ENCODE measurements around the gene SLU7. TPM values are rescaled to one million over a fixed set of nuclear protein-coding genes. Genes with fewer than 3 reads are reported as not detected.

Gene SLU7
- total RNA-seq, 1 donor from 2014 or later, result 48.4 TPM

DNA sequence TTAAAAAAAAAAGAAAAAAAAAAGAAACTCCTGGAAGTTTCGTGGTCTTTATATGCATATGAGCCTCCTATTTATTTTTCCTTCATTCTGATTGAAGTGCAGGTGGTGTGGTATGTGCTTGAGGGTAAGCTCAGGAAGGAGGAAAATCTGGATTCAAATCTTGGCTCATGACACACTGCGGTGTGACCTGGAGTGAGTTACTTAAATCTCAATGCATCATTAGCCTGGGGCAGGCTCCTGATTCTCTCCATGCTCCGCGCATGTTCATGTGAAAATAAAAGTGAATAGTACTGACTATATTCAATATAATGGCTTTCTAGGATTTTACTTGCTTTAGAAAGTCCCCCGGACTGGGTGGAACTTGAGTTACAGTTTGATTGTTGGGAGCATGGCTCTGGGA is 38.4 kb upstream of the SLU7 start:
- no peak for FAIRE-seq
- Mint-ChIP-seq H3K36me3 (ENCODE audit: low read depth, unreplicated experiment) (no peaks in the 10 kb centered on the region), H3K4me3 (ENCODE audit: unreplicated experiment) (no peak overlapping the region), H3K4me1 (ENCODE audit: low read depth, unreplicated experiment) (peaks cover 5% of the 10 kb centered on the region), H3K27ac (ENCODE audit: unreplicated experiment) (no peak overlapping the region), H3K27me3 (ENCODE audit: low read depth, unreplicated experiment) (peaks cover 6% of the 10 kb centered on the region), H3K9me3 (ENCODE audit: unreplicated experiment) (peaks cover 4% of the 10 kb centered on the region)
- no peak overlapping the region for H3K27ac ChIP-seq (ENCODE audit: low read depth, low read length)
- TF ChIP-seq, protein P1, sequence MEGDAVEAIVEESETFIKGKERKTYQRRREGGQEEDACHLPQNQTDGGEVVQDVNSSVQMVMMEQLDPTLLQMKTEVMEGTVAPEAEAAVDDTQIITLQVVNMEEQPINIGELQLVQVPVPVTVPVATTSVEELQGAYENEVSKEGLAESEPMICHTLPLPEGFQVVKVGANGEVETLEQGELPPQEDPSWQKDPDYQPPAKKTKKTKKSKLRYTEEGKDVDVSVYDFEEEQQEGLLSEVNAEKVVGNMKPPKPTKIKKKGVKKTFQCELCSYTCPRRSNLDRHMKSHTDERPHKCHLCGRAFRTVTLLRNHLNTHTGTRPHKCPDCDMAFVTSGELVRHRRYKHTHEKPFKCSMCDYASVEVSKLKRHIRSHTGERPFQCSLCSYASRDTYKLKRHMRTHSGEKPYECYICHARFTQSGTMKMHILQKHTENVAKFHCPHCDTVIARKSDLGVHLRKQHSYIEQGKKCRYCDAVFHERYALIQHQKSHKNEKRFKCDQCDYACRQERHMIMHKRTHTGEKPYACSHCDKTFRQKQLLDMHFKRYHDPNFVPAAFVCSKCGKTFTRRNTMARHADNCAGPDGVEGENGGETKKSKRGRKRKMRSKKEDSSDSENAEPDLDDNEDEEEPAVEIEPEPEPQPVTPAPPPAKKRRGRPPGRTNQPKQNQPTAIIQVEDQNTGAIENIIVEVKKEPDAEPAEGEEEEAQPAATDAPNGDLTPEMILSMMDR (IDR thresholded peaks at IDR 0.05; ENCODE audit: insufficient read depth, low read depth, low read length), result no peak
- no peak for TF ChIP-seq EZH2 (IDR thresholded peaks at IDR 0.05; ENCODE audit: insufficient read depth, low read length)
- no peak overlapping the region for H3K4me2 ChIP-seq (ENCODE audit: low read length)
- H3K27me3 ChIP-seq (ENCODE audit: insufficient read depth, low read length), result no peaks in the 10 kb centered on the region
- H4K20me1 ChIP-seq (ENCODE audit: insufficient read depth, low read length), result no peaks in the 10 kb centered on the region
- H3K9me3 ChIP-seq (ENCODE audit: insufficient read depth, low read depth, low read length), result no peaks in the 10 kb centered on the region
- no peaks in the 10 kb centered on the region for H3K4me1 ChIP-seq (ENCODE audit: insufficient read depth, low read length)
- DNase-seq (ENCODE audit: low read depth), result no peak
- H3K4me3 ChIP-seq (ENCODE audit: insufficient read depth, low read depth, low read length), result no peak overlapping the region
- H2AFZ ChIP-seq (ENCODE audit: low read depth, low read length), result no peak overlapping the region
- H3K36me3 ChIP-seq (ENCODE audit: insufficient read depth, low read length), result no peaks in the 10 kb centered on the region
- H3K79me2 ChIP-seq (ENCODE audit: insufficient read depth, low read length), result no peaks in the 10 kb centered on the region
- H3K9ac ChIP-seq (ENCODE audit: low read length), result no peak overlapping the region

DNA sequence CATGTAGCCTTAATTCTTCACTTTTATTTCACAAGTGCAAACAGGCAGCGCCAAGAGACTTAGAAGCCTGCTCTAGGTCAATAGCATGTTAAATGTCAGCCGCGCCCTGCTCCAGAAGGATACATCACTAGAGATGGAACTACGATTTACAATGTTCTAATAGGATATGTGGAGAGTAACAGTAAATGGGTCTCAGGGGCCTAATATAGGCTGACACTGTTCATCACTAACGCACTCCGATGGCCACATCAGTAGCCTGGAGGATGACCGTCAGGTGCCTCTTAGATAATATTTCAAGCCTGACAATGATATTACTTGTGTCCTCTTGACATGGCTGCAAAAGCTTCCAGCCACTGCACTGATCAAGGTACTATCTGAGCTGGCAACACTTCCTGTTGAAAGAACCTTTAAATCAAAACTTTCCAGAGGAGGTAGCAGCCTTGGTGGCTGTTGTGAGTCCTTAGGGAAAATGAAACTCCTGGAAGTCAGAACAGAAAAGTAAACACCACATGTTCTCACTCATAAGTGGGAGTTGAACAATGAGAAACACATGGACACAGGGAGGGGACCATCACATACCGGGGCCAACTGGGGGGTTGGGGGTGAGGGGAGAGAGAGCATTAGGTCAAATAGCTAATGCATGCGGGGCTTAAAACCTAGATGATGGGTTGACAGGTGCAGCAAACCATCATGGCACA is 37.7 kb upstream of the SLU7 start:
- no peak for TF ChIP-seq EZH2 (IDR thresholded peaks at IDR 0.05; ENCODE audit: insufficient read depth, low read length)
- TF ChIP-seq, protein P1 (IDR thresholded peaks at IDR 0.05; ENCODE audit: insufficient read depth, low read depth, low read length), result no peak
- Mint-ChIP-seq H3K4me1 (ENCODE audit: low read depth, unreplicated experiment) (peaks cover 5% of the 10 kb centered on the region), H3K9me3 (ENCODE audit: unreplicated experiment) (peaks cover 4% of the 10 kb centered on the region), H3K27ac (ENCODE audit: unreplicated experiment) (no peak overlapping the region), H3K27me3 (ENCODE audit: low read depth, unreplicated experiment) (peaks cover 6% of the 10 kb centered on the region), H3K4me3 (ENCODE audit: unreplicated experiment) (no peak overlapping the region), H3K36me3 (ENCODE audit: low read depth, unreplicated experiment) (no peaks in the 10 kb centered on the region)
- DNase-seq (ENCODE audit: low read depth) (no peak), FAIRE-seq (no peak)
- Histone ChIP-seq H3K4me1 (ENCODE audit: insufficient read depth, low read length) (no peaks in the 10 kb centered on the region), H3K9ac (ENCODE audit: low read length) (no peak overlapping the region), H2AFZ (ENCODE audit: low read depth, low read length) (no peak overlapping the region), H3K9me3 (ENCODE audit: insufficient read depth, low read depth, low read length) (no peaks in the 10 kb centered on the region), H3K36me3 (ENCODE audit: insufficient read depth, low read length) (no peaks in the 10 kb centered on the region), H3K27ac (ENCODE audit: low read depth, low read length) (no peak overlapping the region), H3K4me3 (ENCODE audit: insufficient read depth, low read depth, low read length) (no peak overlapping the region), H3K4me2 (ENCODE audit: low read length) (no peak overlapping the region), H3K79me2 (ENCODE audit: insufficient read depth, low read length) (no peaks in the 10 kb centered on the region), H3K27me3 (ENCODE audit: insufficient read depth, low read length) (no peaks in the 10 kb centered on the region), H4K20me1 (ENCODE audit: insufficient read depth, low read length) (no peaks in the 10 kb centered on the region)

- Histone ChIP-seq H3K79me2 (ENCODE audit: insufficient read depth, low read length) (no peaks in the 10 kb centered on the region), H3K27me3 (ENCODE audit: insufficient read depth, low read length) (no peaks in the 10 kb centered on the region), H3K9ac (ENCODE audit: low read length) (no peak overlapping the region), H3K36me3 (ENCODE audit: insufficient read depth, low read length) (no peaks in the 10 kb centered on the region), H3K4me2 (ENCODE audit: low read length) (no peak overlapping the region), H2AFZ (ENCODE audit: low read depth, low read length) (no peak overlapping the region), H3K27ac (ENCODE audit: low read depth, low read length) (no peak overlapping the region), H3K9me3 (ENCODE audit: insufficient read depth, low read depth, low read length) (no peaks in the 10 kb centered on the region), H3K4me1 (ENCODE audit: insufficient read depth, low read length) (no peaks in the 10 kb centered on the region), H3K4me3 (ENCODE audit: insufficient read depth, low read depth, low read length) (no peak overlapping the region), H4K20me1 (ENCODE audit: insufficient read depth, low read length) (no peaks in the 10 kb centered on the region)
- H3K36me3 Mint-ChIP-seq (ENCODE audit: low read depth, unreplicated experiment), result no peaks in the 10 kb centered on the region
- no peak overlapping the region for H3K27ac Mint-ChIP-seq (ENCODE audit: unreplicated experiment)
- DNase-seq (ENCODE audit: low read depth), result no peak
- no peak for FAIRE-seq
- peaks cover 5% of the 10 kb centered on the region for H3K4me1 Mint-ChIP-seq (ENCODE audit: low read depth, unreplicated experiment)
- peaks cover 4% of the 10 kb centered on the region for H3K9me3 Mint-ChIP-seq (ENCODE audit: unreplicated experiment)
- no peak overlapping the region for H3K4me3 Mint-ChIP-seq (ENCODE audit: unreplicated experiment)
- peaks cover 6% of the 10 kb centered on the region for H3K27me3 Mint-ChIP-seq (ENCODE audit: low read depth, unreplicated experiment)
- TF ChIP-seq, protein P1 (IDR thresholded peaks at IDR 0.05; ENCODE audit: insufficient read depth, low read depth, low read length), result no peak
- TF ChIP-seq EZH2 (IDR thresholded peaks at IDR 0.05; ENCODE audit: insufficient read depth, low read length), result no peak
These were observed 36.7 kb upstream of the SLU7 start for GRCh38 chr5:160455600-160455999.
